Effector CD8-positive, alpha-beta T cell (primary cell): Measurements from ENCODE around the gene TMEM200B.
"Not testable (repeated sequence)": the region's sequence is repeated elsewhere in the genome, so short reads cannot be mapped to it uniquely, and the experiment has no call there.

Source experiments
- DNase-seq: peaks from one replicate; lab custom pipeline; 2025; lab: John Stamatoyannopoulos, UW
- total RNA-seq, 4 experiments: gene quantifications; one replicate each; lab custom pipeline; 2026; lab: John Stamatoyannopoulos, UW

Gene TMEM200B
- 0 to 0.36 (median 0.13) reads per million in 4 experiments for total RNA-seq

DNA sequence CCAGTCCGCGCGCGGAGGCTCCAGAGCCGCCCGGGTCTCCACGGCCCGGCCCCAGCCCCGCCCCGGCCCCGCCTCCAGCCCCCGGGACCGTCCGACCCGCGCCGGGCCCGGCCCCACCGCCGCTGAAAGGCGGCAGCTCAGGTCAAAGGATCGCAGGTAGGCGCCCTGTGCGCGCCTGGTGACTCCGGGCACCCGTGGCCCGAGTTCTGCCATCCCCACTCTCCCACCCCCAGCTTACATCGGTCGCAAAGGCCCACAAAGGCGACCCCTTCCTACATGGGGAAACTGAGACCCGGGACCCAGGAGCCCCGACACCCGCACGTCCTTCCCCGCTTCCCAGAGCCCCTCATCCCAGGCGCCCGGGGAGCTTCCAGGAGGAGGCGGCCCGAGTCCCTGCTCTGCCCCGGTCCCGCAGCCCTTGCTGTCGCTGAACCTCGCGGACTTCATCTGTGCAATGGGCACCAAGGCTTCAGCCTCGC lies at the start of gene TMEM200B:
Gene TMEM200B, minus strand, starts transcription at position 17 of the 479 bp plus-strand sequence. CDS start 2,075 bp downstream, outside the sequence.
- DNase-seq = no peak

GRCh38 chr1:29172415-29172939 lies 48.8 kb upstream of the TMEM200B start:
- DNase-seq = no peak

DNA sequence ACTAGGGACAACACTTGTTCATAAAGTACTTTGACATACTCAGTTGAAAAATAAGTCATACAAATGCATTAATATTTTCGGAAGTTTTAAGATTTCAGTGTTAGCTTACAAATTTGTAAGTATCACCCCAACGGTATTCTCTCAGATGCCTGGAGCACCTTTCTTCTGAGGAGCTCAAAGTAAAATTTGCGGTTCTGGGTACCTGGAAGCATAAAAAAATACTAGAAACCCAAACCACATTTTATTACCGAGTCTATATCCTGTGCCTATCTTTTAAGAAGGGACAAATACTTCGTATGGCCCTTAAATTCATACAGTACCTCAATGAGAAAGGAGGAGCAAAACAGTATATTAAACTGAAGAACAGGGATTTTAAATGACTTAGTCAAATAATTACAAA lies 47.8 kb upstream of the TMEM200B start:
- DNase-seq = no peak

- DNase-seq = no peak
These were observed 47.4 kb upstream of the TMEM200B start for GRCh38 chr1:29171089-29171488.

- no peak for DNase-seq
These were observed 46.3 kb upstream of the TMEM200B start for GRCh38 chr1:29169976-29170375.

- no peak for DNase-seq
These were observed 44.2 kb upstream of the TMEM200B start for GRCh38 chr1:29167904-29168303.

GRCh38 chr1:29166291-29166878 lies 42.7 kb upstream of the TMEM200B start:
- DNase-seq = no peak

- DNase-seq = no peak
These were observed 40.9 kb upstream of the TMEM200B start for GRCh38 chr1:29164588-29164987.

- DNase-seq = no peak
These were observed 38.9 kb upstream of the TMEM200B start for GRCh38 chr1:29162476-29163138.

DNA sequence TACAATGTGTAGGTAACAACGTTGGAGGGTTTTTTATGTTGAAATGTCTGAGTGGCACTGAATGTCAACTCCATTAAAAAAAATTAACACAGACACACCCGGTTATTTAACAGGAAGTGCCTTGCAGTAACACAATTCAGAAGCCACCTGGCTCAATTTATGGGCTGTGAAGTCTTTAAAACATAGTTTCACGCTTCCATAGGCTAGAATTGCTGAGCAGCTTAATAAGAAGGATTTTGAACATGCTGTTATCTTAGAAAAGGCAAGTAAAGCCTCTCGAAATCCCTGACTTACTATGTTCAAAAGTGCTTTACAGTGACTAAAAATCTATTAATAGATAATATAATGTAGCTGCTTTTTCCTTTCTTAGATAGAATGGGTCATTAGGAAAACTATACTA lies 38.3 kb upstream of the TMEM200B start:
- no peak for DNase-seq

DNA sequence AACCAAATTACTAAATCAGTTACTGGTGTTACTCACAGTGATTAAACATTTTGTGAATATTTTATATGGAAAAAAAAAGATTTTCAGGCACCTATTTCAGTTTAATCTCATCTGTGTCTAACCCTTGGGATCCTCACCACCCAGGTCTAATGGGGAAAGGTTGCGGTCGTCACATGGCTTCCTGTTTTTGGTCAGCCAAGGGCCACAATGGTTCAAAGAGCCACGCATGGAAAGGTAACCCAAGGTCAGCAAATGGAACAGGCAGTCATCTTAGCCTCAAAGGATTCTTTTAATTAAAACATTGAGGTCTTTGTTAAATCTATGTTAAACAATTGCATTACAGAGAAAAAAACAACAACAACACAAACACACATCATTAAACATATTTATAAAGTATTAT lies 36.1 kb upstream of the TMEM200B start:
- no peak for DNase-seq

GRCh38 chr1:29157269-29157601 lies 33.5 kb upstream of the TMEM200B start:
- DNase-seq = no peak

- no peak for DNase-seq
These were observed 33.0 kb upstream of the TMEM200B start for GRCh38 chr1:29156543-29157268.

- no peak for DNase-seq
These were observed 28.5 kb upstream of the TMEM200B start for GRCh38 chr1:29152046-29152805.

- DNase-seq = not testable (repeated sequence)
These were observed 26.6 kb upstream of the TMEM200B start for GRCh38 chr1:29150346-29150745.

DNA sequence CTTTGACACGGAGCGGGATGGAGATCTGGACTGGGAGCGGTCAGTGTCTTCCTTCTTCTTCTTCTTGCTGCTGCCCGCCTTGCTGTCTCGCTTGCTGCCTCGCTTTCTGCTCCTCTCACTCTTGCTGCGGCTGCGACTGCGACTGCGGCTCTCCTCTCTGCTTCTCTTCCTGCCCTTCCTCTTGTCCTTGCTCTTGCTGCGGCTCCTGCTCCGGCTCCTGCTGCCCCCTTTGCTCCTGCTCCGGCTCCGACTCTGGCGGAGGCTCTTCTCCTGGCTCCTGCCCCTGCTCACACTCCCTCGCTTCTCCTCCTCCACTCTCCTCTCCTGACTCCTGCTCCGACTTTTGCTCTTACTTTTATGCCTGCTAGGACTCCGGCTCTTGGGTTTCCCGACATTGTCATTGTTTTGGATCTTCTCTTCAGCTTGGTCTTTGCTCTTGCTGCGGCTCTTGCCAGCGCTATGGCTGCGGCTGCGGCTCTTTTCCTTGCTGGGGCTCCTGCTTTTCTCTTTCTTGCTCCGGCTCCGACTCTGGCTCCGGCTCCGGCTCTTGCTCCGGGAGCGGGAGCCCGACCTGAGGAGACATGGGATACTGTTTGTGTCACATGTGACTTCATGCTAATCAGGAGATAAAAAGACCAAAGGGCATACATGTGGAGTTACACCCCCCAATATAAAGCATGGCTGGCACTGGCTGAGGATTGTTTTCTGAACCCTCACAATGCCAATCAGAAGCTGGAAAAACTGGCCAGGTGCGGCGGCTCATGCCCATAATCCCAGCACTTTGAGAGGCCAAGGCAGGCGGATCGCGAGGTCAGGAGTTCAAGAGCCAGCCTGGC lies 25.2 kb upstream of the TMEM200B start:
- no peak for DNase-seq

GRCh38 chr1:29145739-29146437 lies 22.2 kb upstream of the TMEM200B start:
- DNase-seq = no peak

GRCh38 chr1:29144178-29144577 lies 20.5 kb upstream of the TMEM200B start:
- no peak for DNase-seq

DNA sequence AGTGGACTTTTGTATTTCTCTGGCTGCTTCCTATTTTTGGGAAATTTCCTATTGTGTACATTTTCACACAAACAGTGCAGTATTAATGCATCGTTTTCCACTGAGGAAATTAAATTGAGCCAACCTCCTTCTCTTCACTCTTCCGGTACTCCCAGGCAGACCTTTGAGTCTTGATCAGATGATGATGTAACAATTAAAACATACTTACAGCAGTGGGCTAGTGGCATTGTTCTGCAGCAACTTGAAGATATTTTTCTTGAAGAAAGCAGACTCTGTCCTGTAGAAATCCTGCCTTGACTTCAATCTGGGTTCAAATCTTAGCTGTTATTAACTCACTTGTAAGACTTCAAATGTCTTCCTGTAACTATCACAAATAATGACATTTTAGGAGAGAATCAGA lies 19.0 kb upstream of the TMEM200B start:
- DNase-seq = no peak

- DNase-seq = no peak
These were observed 12.8 kb upstream of the TMEM200B start for GRCh38 chr1:29136391-29136915.
